ENCODE data around the gene GGT5. TPM values are rescaled to one million over a fixed set of nuclear protein-coding genes. Genes with fewer than 3 reads are reported as not detected.
A peak's percentile ranks its signal among the peaks of the same experiment; 100 is the strongest.
"Not testable (repeated sequence)": the region's sequence is repeated elsewhere in the genome, so short reads cannot be mapped to it uniquely, and the experiment has no call there.

GGT5 gene, protein sequence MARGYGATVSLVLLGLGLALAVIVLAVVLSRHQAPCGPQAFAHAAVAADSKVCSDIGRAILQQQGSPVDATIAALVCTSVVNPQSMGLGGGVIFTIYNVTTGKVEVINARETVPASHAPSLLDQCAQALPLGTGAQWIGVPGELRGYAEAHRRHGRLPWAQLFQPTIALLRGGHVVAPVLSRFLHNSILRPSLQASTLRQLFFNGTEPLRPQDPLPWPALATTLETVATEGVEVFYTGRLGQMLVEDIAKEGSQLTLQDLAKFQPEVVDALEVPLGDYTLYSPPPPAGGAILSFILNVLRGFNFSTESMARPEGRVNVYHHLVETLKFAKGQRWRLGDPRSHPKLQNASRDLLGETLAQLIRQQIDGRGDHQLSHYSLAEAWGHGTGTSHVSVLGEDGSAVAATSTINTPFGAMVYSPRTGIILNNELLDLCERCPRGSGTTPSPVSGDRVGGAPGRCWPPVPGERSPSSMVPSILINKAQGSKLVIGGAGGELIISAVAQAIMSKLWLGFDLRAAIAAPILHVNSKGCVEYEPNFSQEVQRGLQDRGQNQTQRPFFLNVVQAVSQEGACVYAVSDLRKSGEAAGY
- under 1 TPM in 1 of 2 experiments, not detected in 1; 0.40 TPM for total RNA-seq

DNA sequence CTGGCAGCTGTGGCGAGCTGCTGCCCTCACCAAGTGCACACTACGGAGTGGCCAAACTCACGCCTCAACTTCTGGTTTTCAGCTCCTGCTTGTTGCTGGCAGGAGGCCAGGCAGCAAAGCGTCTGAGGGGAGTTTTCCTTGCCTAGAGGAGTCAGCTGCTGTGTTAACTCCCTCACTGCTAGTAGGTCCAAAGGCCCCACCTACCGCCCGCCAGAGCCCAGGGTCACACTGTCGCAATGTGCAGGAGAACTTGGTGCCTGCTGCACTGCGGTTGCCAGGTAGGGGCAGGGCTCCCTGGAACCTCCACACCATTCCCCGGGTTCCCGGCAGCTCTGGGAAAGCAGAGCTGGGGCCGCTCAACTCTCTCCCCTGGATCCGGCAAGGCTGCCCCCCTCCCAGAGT is at the start of gene GGT5:
GGT5 (minus strand) TSS at position 53 of the 402 bp plus-strand sequence. CDS start 357 bp downstream, outside the sequence.
- H3K27me3 Mint-ChIP-seq; ATAC-seq; H3K9me3 Mint-ChIP-seq (ENCODE audit: low read depth); H3K4me3 Mint-ChIP-seq; H3K36me3 Mint-ChIP-seq; DNase-seq: not testable (repeated sequence)
- H3K27ac Mint-ChIP-seq = peak within 1 kb of the TSS; percentile 33
- peaks cover 37% of the 10 kb centered on the region for H3K4me1 Mint-ChIP-seq
- CTCF ChIA-PET = interaction anchor here (1.2 kb wide), 1 partner anchor 66 kb away, joined by 4 read pairs; no protein-coding TSS in a partner anchor

DNA sequence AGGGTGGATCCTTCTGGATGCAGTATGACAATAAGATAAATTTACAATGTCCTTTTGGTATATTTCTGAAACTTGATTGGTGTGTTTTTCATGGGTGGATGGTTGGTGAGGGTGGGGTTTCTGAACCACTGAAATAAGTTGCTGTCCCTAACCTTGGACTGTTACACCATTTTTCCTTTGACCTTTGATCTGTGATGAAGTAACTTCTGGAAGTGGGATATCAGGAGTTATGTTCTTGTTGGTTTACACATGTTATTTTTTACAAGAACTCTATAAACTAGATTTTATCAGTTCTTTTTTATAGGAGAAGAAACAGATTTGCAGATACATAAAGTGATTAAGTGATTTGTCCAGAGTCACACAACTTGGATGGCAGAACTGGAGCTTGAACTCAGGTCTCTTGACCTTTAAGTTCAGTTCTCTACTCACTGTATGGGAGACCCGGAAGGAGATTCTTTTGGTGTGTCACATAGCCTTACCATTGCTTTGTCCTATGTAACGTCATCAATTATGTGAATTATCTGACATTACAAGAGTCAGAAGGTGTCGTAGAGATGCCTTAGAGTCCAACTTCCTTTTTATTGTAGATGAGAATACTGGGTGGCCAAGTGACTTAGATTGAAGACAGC is 47.4 kb upstream of the GGT5 start:
- H3K27ac Mint-ChIP-seq; H3K4me3 Mint-ChIP-seq; DNase-seq; CTCF ChIA-PET; H3K27me3 Mint-ChIP-seq; H3K36me3 Mint-ChIP-seq; ATAC-seq; H3K9me3 Mint-ChIP-seq (ENCODE audit: low read depth): not testable (repeated sequence)
- peaks cover 11% of the 10 kb centered on the region for H3K4me1 Mint-ChIP-seq

DNA sequence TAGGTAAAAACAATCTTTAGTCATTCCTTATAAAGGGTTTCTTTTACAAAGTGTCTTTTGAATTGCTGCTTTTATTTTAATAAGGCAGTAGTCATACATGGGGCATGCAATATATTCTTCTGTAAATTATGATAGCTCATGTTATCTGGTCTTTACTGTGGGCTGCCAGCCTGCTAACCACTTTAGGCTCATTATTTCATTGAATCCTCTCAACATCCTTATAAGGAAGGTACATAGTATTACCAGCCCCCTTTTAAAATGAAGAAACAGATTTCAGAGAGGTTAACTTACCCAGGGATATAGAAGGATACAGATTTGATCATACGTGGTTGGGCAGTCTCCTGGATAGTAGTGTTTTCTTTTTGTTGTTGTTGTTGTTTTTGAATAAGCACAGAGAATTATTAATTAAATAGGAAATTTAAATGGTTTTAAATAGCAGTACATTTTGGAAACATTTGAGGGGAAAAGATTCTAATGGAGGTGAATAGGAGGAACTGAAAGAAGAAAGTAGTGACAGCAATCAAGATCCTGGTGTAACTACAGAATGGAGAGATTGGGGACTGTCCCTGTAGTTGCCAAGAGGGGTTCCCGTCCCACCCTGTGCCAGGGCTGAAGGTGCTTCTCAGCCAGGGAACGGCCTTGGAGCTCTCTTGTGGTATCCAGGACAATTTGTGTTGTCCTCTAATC is 46.8 kb upstream of the GGT5 start:
- H3K4me1 Mint-ChIP-seq = peaks cover 11% of the 10 kb centered on the region
- no peak overlapping the region for H3K27ac Mint-ChIP-seq
- ATAC-seq (no peak), DNase-seq (no peak)
- CTCF ChIA-PET = interaction anchor here (0.8 kb wide), 1 partner anchor 230 kb away, joined by 3 read pairs; no protein-coding TSS in a partner anchor
- no peak overlapping the region for H3K4me3 Mint-ChIP-seq
- H3K36me3 Mint-ChIP-seq = peaks cover 8% of the 10 kb centered on the region
- H3K9me3 Mint-ChIP-seq (ENCODE audit: low read depth) = no peaks in the 10 kb centered on the region
- no peaks in the 10 kb centered on the region for H3K27me3 Mint-ChIP-seq

DNA sequence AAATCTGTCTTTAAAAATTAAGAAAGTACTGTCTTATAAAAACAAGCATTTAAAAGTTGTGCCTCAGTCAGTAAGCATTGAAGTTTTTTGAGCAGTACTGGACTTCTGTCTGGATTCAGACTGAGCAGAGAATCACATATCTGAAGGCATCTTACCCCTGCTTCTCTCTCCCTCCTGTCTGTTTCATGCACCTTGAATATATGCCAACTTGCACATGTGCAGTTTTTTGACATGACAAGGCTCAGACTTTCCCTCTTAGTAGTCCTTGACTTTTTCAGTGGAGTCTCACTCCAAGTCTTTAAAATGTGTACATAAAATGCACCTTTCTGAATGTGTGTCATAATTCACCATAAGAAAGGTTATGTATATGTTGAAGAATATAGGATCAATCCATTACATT is 45.6 kb upstream of the GGT5 start:
- Mint-ChIP-seq H3K9me3 (ENCODE audit: low read depth) (no peaks in the 10 kb centered on the region), H3K4me1 (peaks cover 14% of the 10 kb centered on the region), H3K27ac (no peak overlapping the region), H3K4me3 (no peak overlapping the region), H3K27me3 (no peaks in the 10 kb centered on the region), H3K36me3 (peaks cover 8% of the 10 kb centered on the region)
- DNase-seq = no peak
- CTCF ChIA-PET = no interaction called here
- no peak for ATAC-seq

DNA sequence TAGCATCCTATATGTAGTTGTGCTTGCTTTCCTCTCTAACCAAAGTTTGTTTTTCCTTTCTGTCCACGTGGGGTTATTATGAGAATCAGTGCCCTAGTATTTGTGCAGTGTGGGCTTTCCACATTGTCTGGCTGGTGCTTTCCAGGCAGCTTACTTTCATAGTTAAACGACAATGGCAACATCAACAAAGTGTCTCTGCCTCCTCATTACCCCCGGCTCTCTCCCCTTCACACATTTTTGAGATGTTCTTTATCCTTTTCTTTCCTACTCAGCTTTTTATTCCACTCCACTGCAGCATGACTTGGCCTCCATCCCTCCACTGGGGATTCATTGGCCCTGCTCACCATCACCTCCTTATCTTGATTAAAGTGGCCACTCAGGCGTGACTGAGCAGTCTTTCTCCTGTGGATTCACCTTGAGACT is 44.9 kb upstream of the GGT5 start:
- peaks cover 21% of the 10 kb centered on the region for H3K4me1 Mint-ChIP-seq
- no peak overlapping the region for H3K4me3 Mint-ChIP-seq
- ATAC-seq (no peak), DNase-seq (no peak)
- H3K27ac Mint-ChIP-seq = no peak overlapping the region
- CTCF ChIA-PET = interaction anchor here (1.3 kb wide), 1 partner anchor 17 kb away, joined by 4 read pairs; no protein-coding TSS in a partner anchor
- peaks cover 8% of the 10 kb centered on the region for H3K36me3 Mint-ChIP-seq
- no peaks in the 10 kb centered on the region for H3K9me3 Mint-ChIP-seq (ENCODE audit: low read depth)
- H3K27me3 Mint-ChIP-seq = no peaks in the 10 kb centered on the region

DNA sequence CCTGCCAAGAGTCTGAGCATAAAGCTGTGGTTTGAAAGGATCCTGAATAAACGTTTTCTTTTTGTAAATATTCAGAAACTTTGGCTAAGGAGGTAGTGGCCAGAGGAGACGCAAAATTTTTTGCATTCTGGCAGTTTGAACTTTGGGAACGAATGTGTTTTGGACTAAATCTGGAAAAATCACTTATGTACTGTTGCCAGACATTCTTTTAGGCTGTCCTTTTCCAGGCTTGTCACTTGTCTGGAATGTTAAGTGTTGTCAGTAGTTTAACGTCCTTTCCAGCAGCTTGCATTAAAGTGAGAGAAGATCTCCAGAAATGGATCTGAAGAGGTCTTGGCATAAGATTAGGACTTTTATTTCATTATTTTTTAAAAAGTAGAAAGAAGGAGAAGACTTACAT is 44.2 kb upstream of the GGT5 start:
- no peak for DNase-seq
- H3K36me3 Mint-ChIP-seq = peaks cover 8% of the 10 kb centered on the region
- H3K27ac Mint-ChIP-seq = no peak overlapping the region
- CTCF ChIA-PET = interaction anchor here (1.3 kb wide), 1 partner anchor 16 kb away, joined by 4 read pairs; no protein-coding TSS in a partner anchor
- no peak overlapping the region for H3K4me3 Mint-ChIP-seq
- no peaks in the 10 kb centered on the region for H3K27me3 Mint-ChIP-seq
- H3K4me1 Mint-ChIP-seq = peaks cover 24% of the 10 kb centered on the region
- ATAC-seq = no peak
- no peaks in the 10 kb centered on the region for H3K9me3 Mint-ChIP-seq (ENCODE audit: low read depth)

DNA sequence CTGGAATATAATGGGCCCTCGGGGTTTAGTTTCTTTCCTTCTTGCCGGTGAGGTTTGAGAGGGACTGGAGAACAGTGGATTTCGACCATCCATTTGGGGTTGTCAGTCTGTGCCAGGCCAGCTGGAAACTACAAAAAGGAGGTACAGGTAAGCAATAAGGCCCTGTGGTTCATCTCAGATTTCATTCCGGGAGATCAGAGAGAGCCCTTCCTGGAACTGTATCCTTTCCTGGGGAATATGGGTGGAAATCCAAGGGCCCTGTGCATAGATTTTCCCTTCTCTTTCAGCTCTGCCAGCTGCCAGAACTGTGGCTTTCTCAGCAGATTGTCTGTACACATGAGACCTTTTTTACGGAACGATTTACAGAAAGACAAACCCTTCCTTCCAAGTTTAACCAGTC is 42.9 kb upstream of the GGT5 start:
- ATAC-seq; H3K27me3 Mint-ChIP-seq; H3K27ac Mint-ChIP-seq; DNase-seq; H3K36me3 Mint-ChIP-seq; H3K9me3 Mint-ChIP-seq (ENCODE audit: low read depth); H3K4me3 Mint-ChIP-seq: not testable (repeated sequence)
- peaks cover 30% of the 10 kb centered on the region for H3K4me1 Mint-ChIP-seq
- CTCF ChIA-PET = interaction anchor here (0.6 kb wide), 1 partner anchor 378 kb away, joined by 3 read pairs; no protein-coding TSS in a partner anchor

DNA sequence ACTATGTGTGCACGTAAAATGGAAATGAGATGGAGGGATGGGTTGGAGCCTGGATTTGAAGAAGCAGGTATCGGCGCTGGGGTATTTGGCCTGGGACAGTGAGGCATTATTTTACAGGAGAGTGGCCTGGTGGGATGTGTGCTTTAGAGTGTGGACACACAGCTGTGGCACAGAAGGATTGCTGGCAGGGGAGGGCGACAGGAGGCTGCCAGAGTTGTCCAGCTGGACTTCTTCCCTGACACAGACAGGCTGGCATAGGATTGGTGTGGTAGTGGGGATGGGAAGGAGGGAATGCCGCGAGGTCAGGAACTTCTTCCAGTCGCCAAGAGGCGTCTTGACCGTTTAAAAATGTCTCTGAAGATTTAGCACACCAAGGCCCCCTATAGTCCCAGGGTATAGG is 42.3 kb upstream of the GGT5 start:
- H3K4me1 Mint-ChIP-seq = peaks cover 33% of the 10 kb centered on the region

DNA sequence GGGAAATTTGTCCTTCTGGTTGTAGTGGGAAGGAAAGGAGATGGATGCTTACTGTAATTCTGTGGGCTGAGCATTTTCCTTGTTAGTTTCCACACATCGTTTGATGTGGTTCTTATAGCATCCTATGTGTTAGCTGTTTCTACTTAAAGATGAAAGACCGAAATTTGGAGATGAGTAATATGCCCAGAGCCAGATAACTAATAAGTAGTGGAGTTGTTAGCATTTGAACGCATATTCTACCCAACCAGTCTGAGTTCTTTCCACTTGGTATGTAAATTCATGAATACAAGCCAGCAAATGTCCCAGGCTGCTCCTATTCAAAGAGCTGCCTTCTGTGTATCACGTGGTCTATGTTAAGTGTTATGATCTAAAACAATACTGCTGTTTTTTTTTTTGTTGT is 40.4 kb upstream of the GGT5 start:
- H3K4me3 Mint-ChIP-seq = no peak overlapping the region
- ATAC-seq = peak; percentile 84
- no peaks in the 10 kb centered on the region for H3K9me3 Mint-ChIP-seq (ENCODE audit: low read depth)
- no peaks in the 10 kb centered on the region for H3K27me3 Mint-ChIP-seq
- no peak for DNase-seq
- peaks cover 20% of the 10 kb centered on the region for H3K36me3 Mint-ChIP-seq
- no peak overlapping the region for H3K27ac Mint-ChIP-seq
- CTCF ChIA-PET = interaction anchor here (1.1 to 1.4 kb wide), 2 partner anchors 42 to 95 kb away, joined by 3 read pairs; no protein-coding TSS in a partner anchor
- peaks cover 46% of the 10 kb centered on the region for H3K4me1 Mint-ChIP-seq

More for the DNA sequence above, 42.3 kb upstream of the GGT5 start:
- H3K27me3 Mint-ChIP-seq; ATAC-seq; CTCF ChIA-PET; DNase-seq; H3K9me3 Mint-ChIP-seq (ENCODE audit: low read depth); H3K4me3 Mint-ChIP-seq; H3K27ac Mint-ChIP-seq: not testable (repeated sequence)
- H3K36me3 Mint-ChIP-seq = peaks cover 12% of the 10 kb centered on the region

DNA sequence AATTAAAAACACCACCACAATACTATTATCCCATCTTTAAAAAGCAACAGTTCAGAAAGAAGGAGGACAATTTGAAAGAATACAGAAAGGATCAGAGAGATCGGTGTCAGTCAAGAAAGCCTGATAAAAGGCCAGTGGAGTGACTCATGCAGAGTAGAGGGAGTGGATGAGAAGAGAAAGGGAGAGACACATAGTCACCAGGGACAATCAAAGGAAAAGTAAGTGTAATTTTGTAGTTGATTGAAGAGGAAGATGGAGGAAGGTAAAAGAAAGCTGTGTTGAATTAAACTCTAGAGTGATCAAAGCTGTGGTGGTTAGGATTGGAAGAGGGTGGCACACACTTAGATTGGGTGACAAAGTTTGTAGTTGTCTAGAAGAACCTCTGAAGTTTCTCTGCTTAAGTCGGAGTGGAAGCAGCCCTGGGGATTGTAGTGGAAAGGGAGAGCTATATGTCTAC is 39.9 kb upstream of the GGT5 start:
- Mint-ChIP-seq H3K4me3 (no peak overlapping the region), H3K27me3 (no peaks in the 10 kb centered on the region), H3K9me3 (ENCODE audit: low read depth) (no peaks in the 10 kb centered on the region), H3K36me3 (peaks cover 19% of the 10 kb centered on the region), H3K4me1 (peaks cover 44% of the 10 kb centered on the region), H3K27ac (no peak overlapping the region)
- DNase-seq (no peak), ATAC-seq (peak; percentile 60)
- CTCF ChIA-PET = interaction anchor here (1.1 to 1.4 kb wide), 2 partner anchors 42 to 95 kb away, joined by 3 read pairs; no protein-coding TSS in a partner anchor

DNA sequence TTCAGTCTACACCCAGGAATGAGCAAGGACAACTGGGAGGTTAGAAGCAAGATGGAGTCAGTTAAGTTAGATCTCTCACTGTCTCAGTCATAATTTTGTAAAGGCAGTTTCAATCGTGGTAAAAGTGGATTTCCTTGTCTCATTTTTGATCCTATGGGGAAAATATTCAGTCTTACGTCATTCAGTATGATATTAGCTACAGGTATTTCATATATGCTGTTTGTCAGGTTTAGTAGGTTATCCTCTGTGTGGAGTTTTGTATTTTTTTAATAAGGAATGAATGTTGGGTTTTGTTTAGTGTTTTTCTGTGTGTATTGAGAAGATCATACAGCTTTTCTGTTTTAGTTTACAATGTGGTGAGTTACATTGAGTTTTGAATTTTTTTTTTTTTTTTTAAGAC is 37.5 kb upstream of the GGT5 start:
- no peaks in the 10 kb centered on the region for H3K27me3 Mint-ChIP-seq
- H3K9me3 Mint-ChIP-seq (ENCODE audit: low read depth) = no peaks in the 10 kb centered on the region
- peaks cover 44% of the 10 kb centered on the region for H3K4me1 Mint-ChIP-seq
- ATAC-seq (no peak), DNase-seq (no peak)
- H3K27ac Mint-ChIP-seq = no peak overlapping the region
- CTCF ChIA-PET = interaction anchor here (0.9 kb wide), 1 partner anchor 40 kb away, joined by 3 read pairs; no protein-coding TSS in a partner anchor
- peaks cover 15% of the 10 kb centered on the region for H3K36me3 Mint-ChIP-seq
- no peak overlapping the region for H3K4me3 Mint-ChIP-seq

DNA sequence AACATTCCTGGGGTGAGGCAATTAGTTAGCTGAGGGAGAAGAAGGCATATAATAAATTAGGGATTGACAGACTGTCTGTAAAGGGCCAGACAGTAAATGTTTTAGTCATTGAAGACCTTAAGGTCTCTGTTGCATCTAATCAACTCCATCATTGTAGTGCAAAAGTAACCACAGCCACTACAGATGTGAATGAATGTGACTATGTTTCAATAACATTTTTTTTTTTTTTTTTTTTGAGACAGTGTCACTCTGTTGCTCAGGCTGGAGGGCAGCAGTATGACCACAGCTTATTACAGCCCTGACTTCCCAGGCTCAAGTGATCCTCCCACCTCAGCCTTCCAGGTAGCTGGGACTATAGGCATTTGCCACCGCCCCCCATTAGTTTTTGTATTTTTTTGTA is 35.5 kb upstream of the GGT5 start:
- CTCF ChIA-PET; DNase-seq; H3K27ac Mint-ChIP-seq; ATAC-seq; H3K9me3 Mint-ChIP-seq (ENCODE audit: low read depth); H3K27me3 Mint-ChIP-seq; H3K4me3 Mint-ChIP-seq: not testable (repeated sequence)
- H3K36me3 Mint-ChIP-seq = peaks cover 16% of the 10 kb centered on the region
- peaks cover 43% of the 10 kb centered on the region for H3K4me1 Mint-ChIP-seq
